GM08714 (cell line): ENCODE results near the gene VSTM2B.

Experiments used
- H3K4me3 ChIP-seq: fragments of 200-500 bp; sonication (Bioruptor generic); 2 replicates; pipeline ENCODE4 v1.5.1; 2014; ENCODE audit warnings: mild to moderate bottlenecking, low read length, inconsistent platforms
- ZNF274 ChIP-seq: IDR thresholded peaks from 2 replicates; pipeline ENCODE4 v1.6.1; 2012; ENCODE audit warnings: mild to moderate bottlenecking, low read depth, low read length

Gene VSTM2B

DNA sequence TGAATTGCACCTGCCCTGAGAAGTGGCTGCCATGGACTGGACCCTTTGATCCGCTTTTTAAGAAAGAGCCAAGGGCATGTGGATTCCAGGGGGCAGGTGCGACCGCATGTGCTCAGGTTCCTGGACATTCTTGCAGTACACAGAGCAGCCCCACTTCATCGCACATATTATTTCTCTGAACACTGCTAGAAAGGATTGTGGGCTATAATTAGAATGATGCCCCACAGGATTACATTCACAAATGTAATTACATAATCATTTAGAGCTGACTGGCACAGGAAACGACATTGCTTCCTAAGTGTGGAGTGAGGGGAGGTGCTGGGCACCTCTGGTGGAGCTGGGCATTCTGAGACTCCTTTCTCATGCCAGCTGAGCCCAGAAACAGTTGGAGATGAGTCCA, 37.5 kb upstream of the VSTM2B start:
- TF ChIP-seq ZNF274, result no peak
- H3K4me3 ChIP-seq, result no peak overlapping the region

GRCh38 chr19:29489172-29489951, 36.4 kb upstream of the VSTM2B start:
- H3K4me3 ChIP-seq, result no peak overlapping the region
- TF ChIP-seq ZNF274, result no peak

- TF ChIP-seq ZNF274, result no peak
- H3K4me3 ChIP-seq, result no peak overlapping the region
Measured at GRCh38 chr19:29491491-29491890, 34.3 kb upstream of the VSTM2B start.

- no peak overlapping the region for H3K4me3 ChIP-seq
- TF ChIP-seq ZNF274, result no peak
Measured at GRCh38 chr19:29491995-29492577, 33.7 kb upstream of the VSTM2B start.

DNA sequence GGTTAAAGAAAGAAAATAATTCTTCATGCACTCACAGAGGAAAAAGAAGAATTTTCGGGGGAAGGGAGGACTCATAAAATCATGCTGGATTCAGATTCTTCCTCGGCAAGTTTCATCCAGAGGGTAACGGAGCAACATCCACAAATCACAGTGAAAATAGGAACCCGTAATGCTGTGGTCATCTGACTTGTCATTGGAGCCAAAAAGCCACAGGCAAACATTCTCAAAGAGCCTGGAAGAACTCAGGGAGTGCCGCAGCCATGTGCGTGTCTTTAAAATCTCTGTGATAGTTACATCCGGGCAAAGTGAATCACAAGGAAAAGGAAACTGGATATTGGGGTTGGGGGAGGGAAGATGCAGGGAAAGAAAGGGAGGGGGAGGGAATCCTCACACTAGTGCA, 33.0 kb upstream of the VSTM2B start:
- TF ChIP-seq ZNF274, result no peak
- no peak overlapping the region for H3K4me3 ChIP-seq

- no peak overlapping the region for H3K4me3 ChIP-seq
- TF ChIP-seq ZNF274, result no peak
Measured at GRCh38 chr19:29495091-29495490, 30.7 kb upstream of the VSTM2B start.

GRCh38 chr19:29495901-29496441, 29.8 kb upstream of the VSTM2B start:
- no peak for TF ChIP-seq ZNF274
- no peak overlapping the region for H3K4me3 ChIP-seq

- no peak overlapping the region for H3K4me3 ChIP-seq
- no peak for TF ChIP-seq ZNF274
Measured at GRCh38 chr19:29497241-29497640, 28.6 kb upstream of the VSTM2B start.

GRCh38 chr19:29497686-29498436, 27.9 kb upstream of the VSTM2B start:
- no peak for TF ChIP-seq ZNF274
- no peak overlapping the region for H3K4me3 ChIP-seq

DNA sequence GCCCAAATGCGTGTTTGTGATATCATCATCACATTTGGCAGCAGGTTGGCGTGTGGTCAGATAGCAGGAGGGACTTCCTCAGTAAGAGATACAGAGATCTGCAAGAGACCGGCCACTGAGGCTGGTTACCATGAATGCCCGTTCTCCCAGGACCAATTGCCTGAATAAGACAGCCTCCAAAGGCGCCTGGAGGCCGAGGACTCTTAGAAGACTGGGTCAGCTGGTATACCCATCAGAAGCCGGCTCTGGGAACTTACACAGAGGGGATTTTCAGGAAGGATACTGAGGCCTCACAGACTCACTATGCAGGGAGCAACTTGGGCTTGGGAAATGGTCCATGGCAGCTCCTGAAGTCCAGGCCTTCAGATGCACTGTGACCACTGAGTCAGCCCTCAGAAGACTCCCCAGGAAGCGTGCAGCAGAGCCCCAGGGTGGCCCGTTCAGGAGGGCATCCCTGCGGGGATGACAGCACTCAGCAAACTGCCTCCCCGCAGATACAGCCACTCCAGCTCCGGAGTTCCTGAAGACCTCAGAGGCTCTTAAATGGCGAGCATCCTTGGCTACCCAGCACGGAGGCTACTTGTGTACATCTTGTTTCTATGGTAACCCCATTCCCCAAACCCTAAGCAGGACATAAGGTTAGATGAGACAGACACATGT, 26.4 kb upstream of the VSTM2B start:
- H3K4me3 ChIP-seq, result no peak overlapping the region
- no peak for TF ChIP-seq ZNF274

DNA sequence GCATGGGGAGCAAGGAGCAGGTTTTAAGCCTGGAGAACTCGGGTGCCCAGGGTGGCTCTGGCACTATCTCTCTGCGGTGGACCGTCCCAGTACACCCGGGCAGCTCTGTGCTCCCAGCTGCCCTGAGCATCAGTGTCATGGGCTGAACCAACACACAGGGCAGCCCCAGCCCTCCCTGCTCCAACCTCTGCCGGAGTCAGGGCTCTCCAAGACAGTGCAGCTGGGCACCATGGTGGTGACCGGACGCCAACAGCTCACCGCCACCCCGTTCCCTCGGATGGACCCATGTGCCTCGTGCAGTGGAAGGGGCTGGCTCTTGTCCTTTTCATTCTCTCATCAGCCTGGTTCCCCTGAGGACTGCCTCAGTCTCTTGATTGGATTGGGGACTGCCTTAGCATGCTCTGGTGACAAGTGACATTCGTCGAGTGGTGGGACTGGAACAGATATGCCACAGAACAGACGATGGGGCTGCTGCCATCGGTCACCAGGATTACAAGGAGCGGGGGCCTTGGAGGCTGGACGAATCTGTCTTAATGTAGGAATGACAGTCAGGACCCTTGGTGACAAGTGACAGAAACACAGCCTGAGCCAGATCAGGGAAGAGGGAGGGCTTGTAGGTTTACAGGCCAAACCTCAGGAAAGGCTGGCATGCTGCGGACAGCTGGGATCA, 25.7 kb upstream of the VSTM2B start:
- no peak for TF ChIP-seq ZNF274
- no peak overlapping the region for H3K4me3 ChIP-seq

- H3K4me3 ChIP-seq, result no peak overlapping the region
- TF ChIP-seq ZNF274, result no peak
Measured at GRCh38 chr19:29501816-29502580, 23.8 kb upstream of the VSTM2B start.

DNA sequence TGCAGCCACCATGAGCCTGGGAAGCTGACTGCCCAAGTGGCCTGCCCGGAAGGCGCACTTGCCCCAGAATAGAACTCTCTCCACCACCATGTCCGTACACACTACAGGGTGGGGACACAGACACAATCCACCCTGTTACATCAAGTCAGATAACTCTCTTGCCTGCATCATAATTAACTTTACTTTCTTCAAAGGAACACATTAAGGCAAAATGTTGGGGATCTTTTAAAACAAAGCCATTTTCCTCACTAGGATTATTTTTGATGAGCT, 23.3 kb upstream of the VSTM2B start:
- no peak overlapping the region for H3K4me3 ChIP-seq
- no peak for TF ChIP-seq ZNF274
